ENCODE results near the gene NXPE3. TPM values are rescaled to one million over a fixed set of nuclear protein-coding genes. Genes with fewer than 3 reads are reported as not detected.
"Not testable (repeated sequence)": the region's sequence is repeated elsewhere in the genome, so short reads cannot be mapped to it uniquely, and the experiment has no call there.

Gene NXPE3
- 10 to 100 TPM; 17.3 to 21.4 TPM for total RNA-seq

DNA sequence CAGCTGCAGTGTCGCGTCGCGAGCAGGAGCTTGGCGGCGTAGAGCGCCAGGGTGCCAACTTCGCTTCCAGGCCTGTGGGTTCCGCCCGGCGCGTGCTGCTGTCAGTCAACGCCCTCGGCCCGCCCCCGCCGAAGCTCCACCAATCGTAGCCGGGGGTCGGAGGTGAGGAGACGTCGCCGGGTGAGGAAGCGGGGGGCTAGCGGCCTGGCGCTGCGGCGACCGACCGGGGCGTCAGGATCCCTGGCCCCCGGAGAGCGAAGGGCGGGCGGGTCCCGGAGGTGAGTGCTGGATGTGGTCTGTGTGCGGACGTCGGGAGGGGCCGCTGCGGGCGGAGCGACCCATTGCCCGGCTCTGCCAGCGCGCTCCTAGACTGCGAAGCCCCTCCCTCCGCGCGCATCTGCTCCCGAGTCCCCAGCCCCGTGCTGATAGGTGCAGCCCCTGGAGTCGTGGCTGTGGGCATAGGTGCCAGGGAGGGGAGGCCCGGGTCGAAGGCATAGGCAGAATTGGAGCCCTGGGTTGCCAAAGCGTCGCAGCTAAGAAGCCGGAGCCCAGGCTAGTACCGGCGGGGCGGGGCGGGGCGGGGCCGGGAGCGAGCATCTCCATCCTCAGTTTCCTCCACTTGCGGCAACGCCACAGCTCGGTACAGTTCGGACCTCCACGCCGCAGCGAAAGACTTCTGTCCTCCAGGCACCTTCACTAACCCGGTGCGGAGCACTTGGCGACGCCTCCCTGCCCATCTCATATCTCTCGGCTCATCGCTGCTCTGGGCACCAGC lies at the start of gene NXPE3:
Gene NXPE3, plus strand, starts transcription at position 165 of the 775 bp plus-strand sequence. CDS start 6,386 bp downstream, outside the sequence.
- Mint-ChIP-seq H3K9me3 (no peaks in the 10 kb centered on the region), H3K27ac (peak within 1 kb of the TSS; percentile 97), H3K36me3 (peaks cover 17 to 26% of the 10 kb centered on the region in 2 donors)
- DNase-seq (ENCODE audit: low spot score in 2 of 2) (peak; percentile 94), ATAC-seq (peak; percentile 89 to 92)

DNA sequence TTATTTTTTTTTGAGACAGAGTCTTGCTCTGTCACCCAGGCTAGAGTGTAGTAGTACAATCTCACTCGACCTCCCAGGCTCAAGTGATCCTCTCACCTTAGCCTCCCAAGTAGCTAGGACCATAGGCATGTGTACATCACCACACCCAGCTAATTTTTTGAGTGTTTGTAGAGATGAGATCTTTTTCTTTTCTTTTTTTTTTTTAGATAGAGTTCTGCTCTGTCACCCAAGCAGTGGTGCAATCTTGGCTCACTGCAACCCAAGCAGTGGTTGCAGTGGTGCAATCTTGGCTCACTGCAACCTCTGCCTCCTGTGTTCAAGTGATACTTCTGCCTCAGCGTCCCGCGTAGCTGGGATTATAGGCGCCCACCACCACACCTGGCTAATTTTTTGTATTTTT lies 49.4 kb upstream of the NXPE3 start:
- Mint-ChIP-seq H3K36me3 (peaks cover 18 to 19% of the 10 kb centered on the region in 2 donors), H3K9me3 (no peaks in the 10 kb centered on the region), H3K27ac (no peak overlapping the region)
- ATAC-seq, result no peak
- DNase-seq (ENCODE audit: low spot score in 2 of 2), result no peak

GRCh38 chr3:101730839-101731238 lies 48.2 kb upstream of the NXPE3 start:
- ATAC-seq (no peak), DNase-seq (ENCODE audit: low spot score in 2 of 2) (no peak)
- Mint-ChIP-seq H3K27ac (no peak overlapping the region), H3K36me3 (peaks cover 19 to 23% of the 10 kb centered on the region in 2 donors), H3K9me3 (no peaks in the 10 kb centered on the region)

GRCh38 chr3:101732240-101732641 lies 46.8 kb upstream of the NXPE3 start:
- H3K27ac Mint-ChIP-seq, result no peak overlapping the region
- ATAC-seq (no peak), DNase-seq (ENCODE audit: low spot score in 2 of 2) (no peak)
- H3K36me3 Mint-ChIP-seq, result peaks cover 32 to 36% of the 10 kb centered on the region in 2 donors
- H3K9me3 Mint-ChIP-seq, result no peaks in the 10 kb centered on the region

DNA sequence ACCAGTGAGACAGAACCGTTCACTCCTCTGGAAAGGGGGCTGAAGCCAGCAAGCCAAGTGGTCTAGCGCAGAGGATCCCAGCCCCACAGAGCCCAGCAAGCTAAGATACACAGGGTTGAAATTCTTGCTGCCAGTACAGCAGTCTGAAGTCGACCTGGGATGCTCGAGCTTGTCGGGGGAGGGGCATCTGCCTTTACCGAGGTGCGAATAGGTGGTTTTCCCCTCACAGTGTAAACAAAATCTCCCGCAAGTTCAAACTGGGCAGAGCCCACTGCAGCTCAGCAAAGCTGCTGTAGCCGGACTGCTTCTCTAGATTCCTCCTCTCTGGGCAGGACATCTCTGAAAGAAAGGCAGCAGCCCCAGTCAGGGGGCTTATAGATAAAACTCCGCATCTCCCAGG lies 43.2 kb upstream of the NXPE3 start:
- no peak overlapping the region for H3K27ac Mint-ChIP-seq
- DNase-seq (ENCODE audit: low spot score in 2 of 2), result no peak
- peaks cover 5 to 7% of the 10 kb centered on the region in 2 donors for H3K9me3 Mint-ChIP-seq
- ATAC-seq, result no peak
- H3K36me3 Mint-ChIP-seq, result peaks cover 44 to 50% of the 10 kb centered on the region in 2 donors

- not testable (repeated sequence) for DNase-seq (ENCODE audit: low spot score in 2 of 2); H3K27ac Mint-ChIP-seq; ATAC-seq; H3K9me3 Mint-ChIP-seq
- H3K36me3 Mint-ChIP-seq, result peaks cover 11 to 38% of the 10 kb centered on the region in 2 donors
These were observed 37.1 kb upstream of the NXPE3 start for GRCh38 chr3:101741914-101742313.

DNA sequence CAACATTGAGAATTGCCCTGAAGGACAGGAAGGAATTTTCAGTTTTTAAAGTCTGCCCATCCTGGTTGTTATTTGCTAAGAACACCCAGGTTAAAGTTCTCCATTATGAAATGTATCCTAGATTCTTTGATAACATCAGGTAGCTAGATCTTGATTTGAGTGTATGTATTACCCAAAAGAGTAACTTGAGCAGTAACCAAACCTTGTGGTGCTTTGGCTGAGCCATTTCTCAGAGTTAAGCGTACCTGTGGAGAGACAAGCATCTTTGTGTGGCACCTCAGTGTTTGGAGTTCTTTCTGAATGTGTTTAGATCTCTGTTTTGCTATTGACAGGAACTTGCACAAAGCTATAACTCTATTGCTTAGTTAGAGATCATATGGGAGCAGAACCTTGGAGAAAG lies 34.2 kb upstream of the NXPE3 start:
- ATAC-seq (no peak), DNase-seq (ENCODE audit: low spot score in 2 of 2) (no peak)
- H3K27ac Mint-ChIP-seq, result no peak overlapping the region
- H3K36me3 Mint-ChIP-seq, result peaks cover 0 to 26% of the 10 kb centered on the region in 2 donors
- no peaks in the 10 kb centered on the region for H3K9me3 Mint-ChIP-seq

- not testable (repeated sequence) for ATAC-seq; H3K27ac Mint-ChIP-seq; DNase-seq (ENCODE audit: low spot score in 2 of 2); H3K9me3 Mint-ChIP-seq
- H3K36me3 Mint-ChIP-seq, result peaks cover 7 to 34% of the 10 kb centered on the region in 2 donors
These were observed 33.1 kb upstream of the NXPE3 start for GRCh38 chr3:101745934-101746333.

GRCh38 chr3:101753386-101754113 lies 25.5 kb upstream of the NXPE3 start:
- H3K9me3 Mint-ChIP-seq; ATAC-seq; H3K27ac Mint-ChIP-seq; DNase-seq (ENCODE audit: low spot score in 2 of 2): not testable (repeated sequence)
- peaks cover 40 to 51% of the 10 kb centered on the region in 2 donors for H3K36me3 Mint-ChIP-seq

DNA sequence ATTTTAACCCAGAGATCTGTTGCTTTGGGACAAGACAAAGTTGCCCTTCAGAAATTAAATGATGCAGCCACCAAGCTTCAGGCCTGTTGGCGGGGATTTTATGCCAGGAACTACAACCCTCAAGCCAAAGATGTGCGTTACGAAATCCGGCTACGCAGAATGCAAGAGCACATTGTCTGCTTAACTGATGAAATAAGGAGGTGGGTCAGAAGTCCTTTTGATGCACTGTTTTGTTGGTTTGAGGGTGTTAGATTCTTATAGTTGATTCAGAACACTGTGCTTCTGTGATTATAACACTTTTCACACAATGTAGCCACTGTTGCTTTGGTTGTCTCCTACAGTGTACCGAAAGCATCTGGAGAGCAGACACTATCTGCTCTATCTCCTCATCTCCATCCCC lies 20.8 kb upstream of the NXPE3 start:
- DNase-seq (ENCODE audit: low spot score in 2 of 2), result no peak
- no peaks in the 10 kb centered on the region for H3K9me3 Mint-ChIP-seq
- peaks cover 44 to 48% of the 10 kb centered on the region in 2 donors for H3K36me3 Mint-ChIP-seq
- H3K27ac Mint-ChIP-seq, result no peak overlapping the region
- ATAC-seq, result no peak

DNA sequence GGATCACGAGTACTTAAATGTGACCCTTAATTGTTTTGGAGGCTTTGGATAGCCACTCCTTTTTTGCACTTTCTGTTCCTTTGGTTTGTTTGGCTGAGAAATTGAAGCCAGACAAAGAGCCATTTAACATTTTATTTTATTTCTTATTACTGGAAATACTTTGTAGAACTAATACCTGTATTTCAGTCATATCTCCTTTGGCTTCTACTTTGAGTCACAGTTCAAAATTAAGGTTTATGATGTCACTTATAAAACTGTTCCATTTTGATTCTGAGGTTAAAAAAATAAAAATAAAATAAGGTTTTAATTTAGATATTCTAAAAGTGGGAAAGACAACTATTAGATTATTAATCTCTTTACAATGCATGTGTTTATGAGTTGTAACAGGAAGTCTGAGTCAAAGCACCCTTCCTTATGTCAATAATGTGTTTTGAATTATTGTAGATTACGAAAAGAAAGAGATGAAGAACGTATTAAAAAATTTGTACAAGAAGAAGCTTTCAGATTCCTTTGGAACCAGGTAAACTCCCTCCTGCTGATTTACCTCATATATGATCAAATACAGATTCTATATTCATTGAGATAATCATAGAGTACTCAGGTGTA lies 16.9 kb upstream of the NXPE3 start:
- H3K9me3 Mint-ChIP-seq, result no peaks in the 10 kb centered on the region
- peaks cover 27 to 36% of the 10 kb centered on the region in 2 donors for H3K36me3 Mint-ChIP-seq
- no peak for ATAC-seq
- no peak overlapping the region for H3K27ac Mint-ChIP-seq
- DNase-seq (ENCODE audit: low spot score in 2 of 2), result no peak

GRCh38 chr3:101777745-101778281 lies 1.2 kb upstream of the NXPE3 start:
- ATAC-seq; DNase-seq (ENCODE audit: low spot score in 2 of 2); H3K9me3 Mint-ChIP-seq: not testable (repeated sequence)
- Mint-ChIP-seq H3K27ac (peak overlapping the region; percentile 65 to 97), H3K36me3 (peaks cover 6 to 15% of the 10 kb centered on the region in 2 donors)

DNA sequence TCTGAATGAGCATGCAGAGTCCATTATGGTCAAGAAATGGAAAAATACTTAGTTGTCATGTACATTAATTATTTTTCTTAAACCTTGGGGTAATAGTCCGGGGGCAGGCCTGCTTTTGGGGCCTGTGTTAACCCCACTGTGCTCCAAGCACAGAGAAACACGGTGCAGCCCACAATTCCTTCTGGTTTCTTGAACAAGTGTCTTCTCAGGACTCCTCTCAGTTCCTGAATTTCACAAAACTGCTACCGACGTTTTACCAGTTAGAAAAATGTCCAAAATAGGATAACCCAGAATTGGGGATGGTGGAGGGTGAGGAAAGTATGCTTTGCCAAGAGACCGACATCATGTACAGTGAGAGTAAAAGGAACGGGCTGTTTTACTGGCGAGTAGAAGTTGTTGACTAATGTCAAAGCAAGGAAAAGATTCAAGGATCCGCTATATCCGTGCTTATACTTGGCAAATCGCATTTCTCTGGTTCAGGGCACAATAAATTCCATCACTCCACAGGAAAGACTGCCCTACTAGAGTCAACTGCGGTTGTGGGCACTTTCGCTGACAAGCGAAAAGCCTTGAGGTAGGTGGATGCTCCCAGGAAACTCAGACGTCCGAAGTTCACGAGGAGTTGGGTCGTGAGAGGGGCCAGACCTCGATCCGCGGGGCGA lies 495 bp upstream of the NXPE3 start:
- no peaks in the 10 kb centered on the region for H3K9me3 Mint-ChIP-seq
- peaks cover 10 to 19% of the 10 kb centered on the region in 2 donors for H3K36me3 Mint-ChIP-seq
- DNase-seq (ENCODE audit: low spot score in 2 of 2) (no peak), ATAC-seq (no peak)
- peak overlapping the region; percentile 97 for H3K27ac Mint-ChIP-seq

DNA sequence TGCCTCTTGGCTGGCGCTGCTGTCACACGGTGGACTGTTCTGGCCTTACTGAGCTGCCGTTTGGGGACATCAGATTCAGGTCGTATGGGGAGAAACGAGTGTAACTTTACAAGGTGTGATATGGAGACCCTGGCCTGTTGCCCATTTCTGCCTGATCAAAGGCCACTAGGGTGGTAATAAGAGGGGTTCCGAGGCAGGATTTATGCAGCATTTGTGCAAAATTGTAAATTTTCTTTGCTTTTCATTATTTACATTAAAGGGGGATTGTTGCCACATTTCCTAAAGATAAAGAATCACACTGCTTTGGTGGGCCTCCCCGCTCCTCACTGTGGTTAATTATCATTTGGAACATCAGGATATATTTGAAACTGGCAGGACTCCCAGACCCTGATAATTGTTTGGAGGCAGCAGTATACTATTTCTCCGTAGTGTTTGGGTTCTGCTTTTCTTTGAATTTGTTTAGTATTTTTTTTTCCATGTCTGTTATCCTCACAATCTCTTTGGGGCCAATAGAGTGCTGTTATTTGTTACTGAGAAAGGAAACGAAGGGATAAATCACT lies 891 bp downstream of the NXPE3 start:
- DNase-seq (ENCODE audit: low spot score in 2 of 2) (no peak), ATAC-seq (no peak)
- H3K27ac Mint-ChIP-seq, result peak overlapping the region; percentile 81 to 97
- peaks cover 20 to 29% of the 10 kb centered on the region in 2 donors for H3K36me3 Mint-ChIP-seq
- no peaks in the 10 kb centered on the region for H3K9me3 Mint-ChIP-seq

GRCh38 chr3:101780661-101781060 lies 1.6 kb downstream of the NXPE3 start:
- Mint-ChIP-seq H3K36me3 (peaks cover 25 to 36% of the 10 kb centered on the region in 2 donors), H3K27ac (peak overlapping the region in 1 of 2 donors; percentile 97), H3K9me3 (no peaks in the 10 kb centered on the region)
- ATAC-seq, result no peak
- DNase-seq (ENCODE audit: low spot score in 2 of 2), result no peak

- no peaks in the 10 kb centered on the region for H3K9me3 Mint-ChIP-seq
- no peak for DNase-seq (ENCODE audit: low spot score in 2 of 2)
- peaks cover 30 to 41% of the 10 kb centered on the region in 2 donors for H3K36me3 Mint-ChIP-seq
- no peak for ATAC-seq
- peak overlapping the region in 1 of 2 donors; percentile 97 for H3K27ac Mint-ChIP-seq
These were observed 2.2 kb downstream of the NXPE3 start for GRCh38 chr3:101781166-101781565.

Measured in activated naive CD4-positive, alpha-beta T cell treated with anti-CD3 and anti-CD28 coated beads, Interleukin-2, amount 50 U/mL, for 72 hours (primary cell).